Mucosa of stomach (tissue), 1 donor: ENCODE data around the gene MRPL28.
"Not testable (repeated sequence)": the region's sequence is repeated elsewhere in the genome, so short reads cannot be mapped to it uniquely, and the experiment has no call there.

Experiments used
- H3K27me3 ChIP-seq: one replicate; pipeline ENCODE4 v1.7.0; 2013; ENCODE audit warnings: mild to moderate bottlenecking, low read length; ENCODE audit not compliant: control insufficient read depth, insufficient read depth
- H3K36me3 ChIP-seq: one replicate; pipeline ENCODE4 v1.7.0; 2013; ENCODE audit warnings: low read length; ENCODE audit not compliant: control insufficient read depth, insufficient read depth
- H3K4me1 ChIP-seq: one replicate; pipeline ENCODE4 v1.7.0; 2013; ENCODE audit warnings: mild to moderate bottlenecking, low read length; ENCODE audit not compliant: control insufficient read depth, insufficient read depth
- H3K4me3 ChIP-seq: one replicate; pipeline ENCODE4 v1.7.0; 2013; ENCODE audit warnings: low read length
- H3K9ac ChIP-seq: one replicate; pipeline ENCODE4 v1.7.0; 2013; ENCODE audit warnings: mild to moderate bottlenecking, low read length, moderate library complexity
- H3K9me3 ChIP-seq: one replicate; pipeline ENCODE4 v1.7.0; 2013; ENCODE audit warnings: mild to moderate bottlenecking, low read length, moderate library complexity; ENCODE audit not compliant: control insufficient read depth
- donor health status: Pancreatic carcinoma.

The MRPL28 gene

DNA sequence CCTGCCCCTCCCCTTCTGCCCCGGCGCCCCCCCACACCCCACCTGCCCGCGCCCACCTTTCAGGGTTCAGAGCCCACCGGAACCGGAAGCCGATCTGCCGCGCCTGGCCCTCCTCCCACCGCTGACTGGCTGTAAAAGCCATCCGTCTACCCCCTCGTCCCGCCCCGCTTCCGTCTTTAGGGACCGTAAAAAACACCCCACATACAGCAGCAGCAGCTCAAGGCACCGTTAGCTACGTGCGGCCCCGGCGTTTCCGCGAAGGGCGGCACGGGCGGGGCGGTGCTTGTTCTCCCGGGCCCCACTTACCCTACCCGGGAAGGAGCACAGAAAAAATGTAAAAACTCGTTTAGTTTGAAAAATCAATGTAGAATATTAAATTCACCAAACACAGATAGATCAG, at the start of gene MRPL28:
Gene MRPL28 (minus strand): TSS at position 96 of the 400 bp plus-strand sequence. CDS start 320 bp downstream, outside the sequence.
- H3K27me3 ChIP-seq: no peaks in the 10 kb centered on the region
- no peaks in the 10 kb centered on the region for H3K9me3 ChIP-seq
- peak within 1 kb of the TSS; percentile 55 for H3K9ac ChIP-seq
- H3K36me3 ChIP-seq: peaks cover 11% of the 10 kb centered on the region
- H3K4me1 ChIP-seq: peaks cover 19% of the 10 kb centered on the region
- no peak within 1 kb of the TSS for H3K4me3 ChIP-seq

- H3K36me3 ChIP-seq, H3K9me3 ChIP-seq: not testable (repeated sequence)
Measured at GRCh38 chr16:415170-415498, 44.8 kb upstream of the MRPL28 start.

DNA sequence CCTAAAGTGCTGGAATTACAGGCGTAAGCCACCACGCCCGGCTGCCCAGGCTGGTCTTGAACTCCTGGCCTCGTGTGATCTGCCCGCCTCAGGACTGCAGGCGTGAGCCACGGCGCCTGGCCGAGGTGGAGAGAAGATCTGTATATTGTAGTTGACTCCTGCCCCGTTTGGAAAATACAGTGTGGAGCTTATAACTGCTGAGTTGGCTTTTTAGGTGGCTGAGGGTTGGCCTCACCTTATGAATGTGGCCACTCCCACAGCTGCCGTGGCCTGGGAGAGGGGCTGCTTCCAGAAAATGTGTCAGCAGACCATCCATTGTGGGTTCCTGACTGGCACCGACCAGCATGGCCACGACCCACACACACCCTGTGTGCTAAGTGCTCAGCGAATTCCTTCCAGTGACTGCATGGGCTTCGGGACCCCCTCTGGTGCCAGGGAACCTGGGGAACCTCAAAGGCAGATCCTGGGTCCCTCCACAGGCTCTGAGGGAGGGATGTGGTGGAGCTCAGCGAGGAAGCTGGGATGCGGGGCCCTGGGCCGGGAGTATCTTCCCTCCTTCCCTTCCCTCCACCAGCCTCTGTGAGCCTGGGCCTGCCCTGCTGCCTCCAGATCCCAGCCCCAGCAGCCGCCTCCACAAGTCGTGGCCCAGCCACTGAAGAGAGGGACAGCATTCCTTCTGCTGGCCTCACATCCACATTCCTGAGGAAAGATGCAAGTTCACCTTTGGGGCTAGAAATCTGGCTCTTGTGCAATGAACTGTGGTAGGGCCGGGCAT, 44.2 kb upstream of the MRPL28 start:
- H3K9me3 ChIP-seq: no peaks in the 10 kb centered on the region
- H3K36me3 ChIP-seq: peaks cover 5% of the 10 kb centered on the region
- no peaks in the 10 kb centered on the region for H3K4me1 ChIP-seq
- H3K9ac ChIP-seq: no peak overlapping the region
- H3K4me3 ChIP-seq: no peak overlapping the region
- no peaks in the 10 kb centered on the region for H3K27me3 ChIP-seq

More at GRCh38 chr16:415170-415498, 44.8 kb upstream of the MRPL28 start:
- not testable (repeated sequence) for H3K4me3 ChIP-seq, H3K27me3 ChIP-seq, H3K4me1 ChIP-seq, H3K9ac ChIP-seq

- Histone ChIP-seq H3K27me3 (no peaks in the 10 kb centered on the region), H3K4me3 (no peak overlapping the region), H3K4me1 (no peaks in the 10 kb centered on the region), H3K36me3 (peaks cover 5% of the 10 kb centered on the region), H3K9ac (no peak overlapping the region), H3K9me3 (no peaks in the 10 kb centered on the region)
Measured at GRCh38 chr16:411576-412265, 41.4 kb upstream of the MRPL28 start.

- Histone ChIP-seq H3K9me3 (no peaks in the 10 kb centered on the region), H3K9ac (no peak overlapping the region), H3K4me3 (no peak overlapping the region), H3K4me1 (no peaks in the 10 kb centered on the region), H3K27me3 (no peaks in the 10 kb centered on the region), H3K36me3 (peaks cover 5% of the 10 kb centered on the region)
Measured at GRCh38 chr16:410516-411178, 40.3 kb upstream of the MRPL28 start.

DNA sequence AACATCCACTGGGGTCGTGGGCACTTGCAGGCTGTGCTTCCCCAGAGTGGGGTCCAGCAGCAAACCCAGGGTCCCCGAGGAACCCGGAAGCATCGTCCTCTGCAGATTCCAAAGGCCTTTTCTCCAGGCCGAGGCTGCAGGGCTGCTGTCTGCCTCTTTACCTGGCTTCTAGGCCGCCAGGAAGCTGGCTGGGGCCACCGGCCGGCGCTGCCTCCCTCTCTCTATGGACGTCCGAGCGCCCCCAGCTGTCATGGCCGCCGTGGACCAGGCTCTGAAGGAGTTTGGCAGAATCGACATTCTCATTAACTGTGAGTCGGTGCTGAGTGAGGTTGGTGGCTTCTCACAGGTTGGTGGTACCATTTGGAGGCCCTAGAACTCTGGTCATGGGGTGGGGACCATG, 36.9 kb upstream of the MRPL28 start:
- peaks cover 5% of the 10 kb centered on the region for H3K36me3 ChIP-seq
- H3K9me3 ChIP-seq: no peaks in the 10 kb centered on the region
- no peaks in the 10 kb centered on the region for H3K27me3 ChIP-seq

GRCh38 chr16:405548-406506, 35.5 kb upstream of the MRPL28 start:
- H3K4me3 ChIP-seq: no peak overlapping the region
- peaks cover 7% of the 10 kb centered on the region for H3K4me1 ChIP-seq
- H3K9me3 ChIP-seq: no peaks in the 10 kb centered on the region
- peaks cover under 1% of the 10 kb centered on the region for H3K36me3 ChIP-seq
- H3K27me3 ChIP-seq: no peaks in the 10 kb centered on the region
- H3K9ac ChIP-seq: no peak overlapping the region

More for the DNA sequence above, 36.9 kb upstream of the MRPL28 start:
- Histone ChIP-seq H3K4me3 (no peak overlapping the region), H3K9ac (no peak overlapping the region), H3K4me1 (peaks cover 5% of the 10 kb centered on the region)

GRCh38 chr16:404971-405486, 34.7 kb upstream of the MRPL28 start:
- H3K4me1 ChIP-seq: peaks cover 11% of the 10 kb centered on the region
- no peak overlapping the region for H3K9ac ChIP-seq
- no peaks in the 10 kb centered on the region for H3K9me3 ChIP-seq
- H3K4me3 ChIP-seq: no peak overlapping the region
- no peaks in the 10 kb centered on the region for H3K27me3 ChIP-seq
- H3K36me3 ChIP-seq: no peaks in the 10 kb centered on the region

GRCh38 chr16:401468-402348, 31.4 kb upstream of the MRPL28 start, which contains the start of gene DECR2:
TSS of gene DECR2 (plus strand) at chr16:401885. CDS start at chr16:401964, 79 bp downstream.
- Histone ChIP-seq H3K9me3 (no peaks in the 10 kb centered on the region), H3K4me1 (peaks cover 15% of the 10 kb centered on the region), H3K36me3 (no peaks in the 10 kb centered on the region), H3K4me3 (peak within 1 kb of the TSS; percentile 36), H3K27me3 (no peaks in the 10 kb centered on the region), H3K9ac (peak within 1 kb of the TSS; percentile 81)

- Histone ChIP-seq H3K36me3 (no peaks in the 10 kb centered on the region), H3K9me3 (no peaks in the 10 kb centered on the region), H3K4me1 (peaks cover 15% of the 10 kb centered on the region), H3K4me3 (no peak overlapping the region), H3K27me3 (no peaks in the 10 kb centered on the region), H3K9ac (peak overlapping the region; percentile 81)
Measured at GRCh38 chr16:400061-400591, 29.8 kb upstream of the MRPL28 start.
